ENCODE results near the gene GNS. TPM values are rescaled to one million over a fixed set of nuclear protein-coding genes. Genes with fewer than 3 reads are reported as not detected.
A peak's percentile ranks its signal among the peaks of the same experiment; 100 is the strongest.

Gene GNS
- polyA plus RNA-seq, 4 donors: 8.3 to 584 (median 24.0) TPM

DNA sequence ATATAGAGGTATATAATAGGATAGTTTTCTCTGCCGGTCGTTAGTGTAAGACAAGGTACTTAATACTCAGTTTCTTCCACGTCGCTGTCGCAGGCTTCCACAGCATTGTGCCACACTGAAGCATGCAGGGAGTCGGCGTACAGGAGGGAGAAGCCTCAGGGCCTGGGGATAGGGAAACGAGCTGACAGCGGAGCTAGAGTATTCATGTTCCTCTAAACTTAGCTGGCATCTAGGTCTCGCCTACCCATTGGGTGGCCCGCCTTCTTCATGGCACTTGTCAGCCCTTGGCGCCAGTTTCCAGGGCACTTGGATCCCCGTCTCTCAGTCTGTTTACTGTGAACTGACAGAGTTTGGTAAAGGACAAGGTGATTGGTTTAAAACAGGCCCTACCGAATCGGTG lies 73.6 kb downstream of the GNS start:
- H3K27ac ChIP-seq (ENCODE audit: low read depth in 1 of 3, low read length in 2 of 3): peak overlapping the region in 1 of 3 donors; percentile 48
- no peak for FAIRE-seq

DNA sequence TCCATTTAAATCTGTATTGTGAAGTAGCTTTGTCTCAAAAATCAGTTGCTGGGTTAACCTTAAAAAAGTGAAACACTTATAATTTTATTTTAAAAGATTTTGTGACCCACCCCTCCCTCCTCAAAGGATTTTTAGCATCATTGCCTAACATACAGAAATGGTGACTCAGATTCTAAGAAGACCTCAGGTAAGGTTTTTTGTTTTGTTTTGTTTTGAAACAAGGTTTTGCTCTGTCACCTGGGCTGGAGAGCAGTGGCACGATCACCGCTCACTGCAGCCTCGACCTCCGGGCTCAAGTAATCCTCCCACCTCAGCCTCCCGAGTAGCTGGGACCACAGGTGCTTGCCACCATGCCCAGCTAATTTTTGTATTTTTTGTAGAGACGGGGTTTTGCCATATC lies 74.2 kb downstream of the GNS start:
- DNase-seq: no peak
- H3K27ac ChIP-seq (ENCODE audit: low read depth in 1 of 3, low read length in 2 of 3): peak overlapping the region in 1 of 3 donors; percentile 30
- WGBS, 3 donors: 86 to 99% (median 90%) methylated on average over 6 of the region's 6 CpGs

More for the DNA sequence above, 73.6 kb downstream of the GNS start:
- Histone ChIP-seq H3K27me3 (ENCODE audit: control insufficient read depth in 3 of 3, insufficient read depth in 3 of 3, low read length in 3 of 3) (no peaks in the 10 kb centered on the region), H3K36me3 (ENCODE audit: control insufficient read depth in 3 of 3, insufficient read depth in 2 of 3, low read depth in 1 of 3, low read length in 3 of 3) (peaks cover 0 to 36% (median 8%) of the 10 kb centered on the region in 3 donors), H3K4me3 (ENCODE audit: low read depth in 1 of 3, low read length in 3 of 3) (no peak overlapping the region), H3K4me1 (ENCODE audit: control insufficient read depth in 3 of 3, insufficient read depth in 2 of 3, low read depth in 1 of 3, low read length in 2 of 3) (peaks cover 8 to 22% (median 14%) of the 10 kb centered on the region in 3 donors), H3K9me3 (ENCODE audit: control insufficient read depth in 2 of 2, insufficient read depth in 1 of 2, low read depth in 1 of 2, low read length in 1 of 2) (no peaks in the 10 kb centered on the region)
- no peak for DNase-seq
- WGBS, 3 donors: 95 to 98% (median 96%) methylated on average over 14 to 15 of the region's 15 CpGs

DNA sequence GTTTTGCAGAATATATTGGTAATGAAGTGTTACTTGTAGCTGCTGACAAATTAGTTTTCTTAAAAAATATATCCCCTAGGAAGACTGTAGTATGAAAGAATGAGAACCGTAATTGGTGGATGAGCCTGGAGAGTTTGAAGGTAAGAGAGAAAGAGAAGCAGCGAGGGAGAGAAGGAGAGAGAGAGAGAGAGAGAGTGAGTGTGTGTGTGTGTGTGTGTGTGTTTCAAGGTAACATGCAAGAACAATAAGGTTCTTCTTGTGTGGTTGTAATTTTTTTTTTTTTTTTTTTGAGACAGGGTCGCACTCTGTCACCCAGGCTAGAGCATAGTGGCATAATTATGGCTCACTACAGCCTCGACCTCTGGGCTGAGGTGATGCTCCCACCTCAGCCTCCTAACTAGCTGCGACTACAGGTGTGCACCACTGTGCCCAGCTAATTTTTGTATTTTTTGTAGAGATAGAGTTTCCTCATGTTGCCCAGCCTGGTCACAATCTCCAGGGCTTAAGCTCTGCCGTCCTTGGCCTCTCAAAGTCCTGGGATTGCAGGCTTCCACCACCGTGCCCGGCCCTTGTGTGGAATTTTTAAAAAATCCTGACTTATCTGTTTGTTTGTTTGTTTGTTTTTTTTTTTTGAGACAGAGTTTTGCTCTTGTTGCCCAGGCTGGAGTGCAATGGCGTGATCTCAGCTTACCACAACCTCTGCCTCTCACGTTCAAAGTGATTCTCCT lies 75.2 kb downstream of the GNS start:
- Histone ChIP-seq H3K4me3 (ENCODE audit: low read depth in 1 of 3, low read length in 3 of 3) (no peak overlapping the region), H3K27ac (ENCODE audit: low read depth in 1 of 3, low read length in 2 of 3) (peak overlapping the region in 1 of 3 donors; percentile 50), H3K27me3 (ENCODE audit: control insufficient read depth in 3 of 3, insufficient read depth in 3 of 3, low read length in 3 of 3) (no peaks in the 10 kb centered on the region), H3K36me3 (ENCODE audit: control insufficient read depth in 3 of 3, insufficient read depth in 2 of 3, low read depth in 1 of 3, low read length in 3 of 3) (peaks cover 0 to 32% (median 6%) of the 10 kb centered on the region in 3 donors), H3K9me3 (ENCODE audit: control insufficient read depth in 2 of 2, insufficient read depth in 1 of 2, low read depth in 1 of 2, low read length in 1 of 2) (no peaks in the 10 kb centered on the region), H3K4me1 (ENCODE audit: control insufficient read depth in 3 of 3, insufficient read depth in 2 of 3, low read depth in 1 of 3, low read length in 2 of 3) (peaks cover 8 to 35% (median 19%) of the 10 kb centered on the region in 3 donors)
- DNase-seq (no peak), FAIRE-seq (no peak)
- 84 to 92% (median 91%) methylated on average over 9 to 10 of the region's 10 CpGs for WGBS, 3 donors

More for the DNA sequence above, 74.2 kb downstream of the GNS start:
- no peak for FAIRE-seq
- H3K27me3 ChIP-seq (ENCODE audit: control insufficient read depth in 3 of 3, insufficient read depth in 3 of 3, low read length in 3 of 3): no peaks in the 10 kb centered on the region
- peaks cover 0 to 32% (median 8%) of the 10 kb centered on the region in 3 donors for H3K36me3 ChIP-seq (ENCODE audit: control insufficient read depth in 3 of 3, insufficient read depth in 2 of 3, low read depth in 1 of 3, low read length in 3 of 3)
- no peaks in the 10 kb centered on the region for H3K9me3 ChIP-seq (ENCODE audit: control insufficient read depth in 2 of 2, insufficient read depth in 1 of 2, low read depth in 1 of 2, low read length in 1 of 2)
- H3K4me3 ChIP-seq (ENCODE audit: low read depth in 1 of 3, low read length in 3 of 3): no peak overlapping the region
- peaks cover 8 to 27% (median 19%) of the 10 kb centered on the region in 3 donors for H3K4me1 ChIP-seq (ENCODE audit: control insufficient read depth in 3 of 3, insufficient read depth in 2 of 3, low read depth in 1 of 3, low read length in 2 of 3)

DNA sequence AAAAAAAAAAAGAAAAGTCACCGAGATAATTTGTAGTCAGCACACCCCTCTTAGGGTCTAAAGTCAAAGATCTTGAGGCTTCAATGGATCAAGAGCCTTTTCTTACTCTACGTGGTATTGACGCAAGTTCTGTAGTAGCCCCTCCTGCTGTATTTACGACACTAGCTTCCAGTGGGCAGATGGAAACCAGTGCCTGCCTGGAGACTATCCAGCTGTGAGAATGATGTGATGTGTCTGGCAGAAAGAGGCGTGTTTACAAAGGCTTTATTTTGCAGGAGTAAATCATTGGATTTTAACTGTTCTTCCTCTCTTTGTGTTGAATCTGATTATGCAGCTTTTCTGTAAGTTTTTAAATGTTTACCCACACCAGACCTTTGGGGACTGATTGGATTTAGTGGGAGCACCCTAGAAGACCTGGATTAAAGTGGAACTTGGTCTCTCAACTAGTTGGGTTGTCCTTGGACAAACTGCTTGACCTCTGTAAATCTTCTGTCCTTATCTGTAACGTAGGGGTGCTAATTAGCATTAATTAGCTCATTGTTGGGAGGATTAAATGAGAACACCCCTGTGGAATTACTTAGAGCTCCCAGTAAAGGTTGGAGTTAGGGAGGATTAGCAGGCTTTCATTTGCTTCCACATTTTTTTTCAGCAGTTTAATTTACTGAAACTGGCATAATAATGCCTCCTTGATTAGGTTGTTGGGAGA lies 76.5 kb downstream of the GNS start:
- 51 to 61% (median 59%) methylated on average over 6 of the region's 6 CpGs for WGBS, 3 donors
- no peak for FAIRE-seq
- Histone ChIP-seq H3K4me3 (ENCODE audit: low read depth in 1 of 3, low read length in 3 of 3) (no peak overlapping the region), H3K4me1 (ENCODE audit: control insufficient read depth in 3 of 3, insufficient read depth in 2 of 3, low read depth in 1 of 3, low read length in 2 of 3) (peaks cover 8 to 35% (median 21%) of the 10 kb centered on the region in 3 donors), H3K9me3 (ENCODE audit: control insufficient read depth in 2 of 2, insufficient read depth in 1 of 2, low read depth in 1 of 2, low read length in 1 of 2) (no peaks in the 10 kb centered on the region), H3K27ac (ENCODE audit: low read depth in 1 of 3, low read length in 2 of 3) (peak overlapping the region in 1 of 3 donors; percentile 46), H3K36me3 (ENCODE audit: control insufficient read depth in 3 of 3, insufficient read depth in 2 of 3, low read depth in 1 of 3, low read length in 3 of 3) (peaks cover 0 to 23% (median 6%) of the 10 kb centered on the region in 3 donors), H3K27me3 (ENCODE audit: control insufficient read depth in 3 of 3, insufficient read depth in 3 of 3, low read length in 3 of 3) (no peaks in the 10 kb centered on the region)
- DNase-seq: peak in 1 of 2 donors; percentile 56

DNA sequence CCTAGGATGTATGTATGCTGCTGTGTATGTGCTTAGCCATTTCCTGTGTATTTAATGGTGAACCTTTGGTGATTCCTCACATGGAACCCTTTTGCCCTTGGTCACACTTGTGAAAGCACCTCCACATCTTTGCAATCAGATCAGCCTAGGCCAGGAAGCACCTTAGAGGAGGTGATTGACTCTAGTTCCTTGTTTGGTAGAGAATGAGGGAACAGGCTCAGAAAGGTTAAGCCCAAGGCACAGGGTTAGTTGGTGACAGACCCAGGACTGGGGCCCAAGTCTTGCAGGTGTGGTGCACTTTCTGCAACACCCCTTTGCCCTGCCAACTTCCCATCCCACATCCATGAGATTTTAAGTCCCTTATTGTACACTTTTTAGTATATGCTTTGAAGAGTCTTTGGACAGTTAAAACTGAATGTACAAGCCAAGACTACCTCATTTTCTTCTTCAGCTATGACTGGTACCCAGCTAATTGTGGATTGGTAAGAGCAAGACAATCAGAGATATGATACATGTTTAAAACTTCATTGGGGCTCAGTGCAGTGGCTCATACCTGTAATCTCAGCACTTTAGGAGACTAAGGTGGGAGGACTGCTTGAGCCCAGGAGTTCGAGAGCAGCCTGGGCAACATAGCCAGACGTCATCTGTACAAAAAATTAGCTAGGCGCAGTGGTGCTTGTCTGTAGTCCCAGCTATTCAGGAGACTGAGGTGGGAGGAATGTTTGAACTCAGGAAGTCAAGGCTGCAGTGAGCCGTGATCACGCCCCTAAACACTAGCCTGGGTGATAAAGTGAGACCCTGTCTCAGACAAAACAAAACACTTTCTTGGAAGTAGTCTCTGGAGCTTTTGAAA lies 77.8 kb downstream of the GNS start:
- Histone ChIP-seq H3K4me3 (ENCODE audit: low read depth in 1 of 3, low read length in 3 of 3) (no peak overlapping the region), H3K4me1 (ENCODE audit: control insufficient read depth in 3 of 3, insufficient read depth in 2 of 3, low read depth in 1 of 3, low read length in 2 of 3) (peaks cover 8 to 35% (median 22%) of the 10 kb centered on the region in 3 donors), H3K9me3 (ENCODE audit: control insufficient read depth in 2 of 2, insufficient read depth in 1 of 2, low read depth in 1 of 2, low read length in 1 of 2) (no peaks in the 10 kb centered on the region), H3K36me3 (ENCODE audit: control insufficient read depth in 3 of 3, insufficient read depth in 2 of 3, low read depth in 1 of 3, low read length in 3 of 3) (peaks cover 0 to 15% (median 5%) of the 10 kb centered on the region in 3 donors), H3K27me3 (ENCODE audit: control insufficient read depth in 3 of 3, insufficient read depth in 3 of 3, low read length in 3 of 3) (no peaks in the 10 kb centered on the region), H3K27ac (ENCODE audit: low read depth in 1 of 3, low read length in 2 of 3) (peak overlapping the region in 2 of 3 donors; percentile 14 to 50)
- 80 to 99% (median 87%) methylated on average over 5 of the region's 5 CpGs for WGBS, 3 donors
- no peak for DNase-seq
- no peak for FAIRE-seq

DNA sequence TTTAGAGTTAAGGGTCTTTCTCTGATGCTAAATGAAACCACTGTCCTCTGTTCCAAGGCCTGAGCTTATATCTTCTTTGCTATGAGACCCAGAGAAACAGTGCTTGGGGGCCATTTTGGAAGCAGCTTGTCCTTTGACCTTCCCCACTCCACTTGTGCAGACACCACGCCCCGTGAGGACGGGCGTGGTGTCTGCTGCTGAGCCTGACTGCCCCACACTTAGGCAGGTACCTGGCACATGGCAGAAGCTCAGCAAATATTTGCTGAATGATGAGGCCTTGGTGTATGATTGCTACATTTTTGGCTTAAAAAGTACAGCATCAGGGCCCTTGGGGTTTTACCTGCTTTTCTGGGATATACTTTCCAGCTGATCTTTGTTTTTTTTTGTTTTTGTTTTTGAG lies 79.0 kb downstream of the GNS start:
- H3K27me3 ChIP-seq (ENCODE audit: control insufficient read depth in 3 of 3, insufficient read depth in 3 of 3, low read length in 3 of 3): no peaks in the 10 kb centered on the region
- H3K9me3 ChIP-seq (ENCODE audit: control insufficient read depth in 2 of 2, insufficient read depth in 1 of 2, low read depth in 1 of 2, low read length in 1 of 2): no peaks in the 10 kb centered on the region
- 8 to 42% (median 29%) methylated on average over 4 of the region's 4 CpGs for WGBS, 3 donors
- peaks cover 0 to 6% (median 0%) of the 10 kb centered on the region in 3 donors for H3K36me3 ChIP-seq (ENCODE audit: control insufficient read depth in 3 of 3, insufficient read depth in 2 of 3, low read depth in 1 of 3, low read length in 3 of 3)
- FAIRE-seq (no peak), DNase-seq (peak in 1 of 2 donors; percentile 73)
- peaks cover 12 to 41% (median 26%) of the 10 kb centered on the region in 3 donors for H3K4me1 ChIP-seq (ENCODE audit: control insufficient read depth in 3 of 3, insufficient read depth in 2 of 3, low read depth in 1 of 3, low read length in 2 of 3)
- H3K4me3 ChIP-seq (ENCODE audit: low read depth in 1 of 3, low read length in 3 of 3): no peak overlapping the region
- peak overlapping the region; percentile 4 to 79 (median 73) for H3K27ac ChIP-seq (ENCODE audit: low read depth in 1 of 3, low read length in 2 of 3)

DNA sequence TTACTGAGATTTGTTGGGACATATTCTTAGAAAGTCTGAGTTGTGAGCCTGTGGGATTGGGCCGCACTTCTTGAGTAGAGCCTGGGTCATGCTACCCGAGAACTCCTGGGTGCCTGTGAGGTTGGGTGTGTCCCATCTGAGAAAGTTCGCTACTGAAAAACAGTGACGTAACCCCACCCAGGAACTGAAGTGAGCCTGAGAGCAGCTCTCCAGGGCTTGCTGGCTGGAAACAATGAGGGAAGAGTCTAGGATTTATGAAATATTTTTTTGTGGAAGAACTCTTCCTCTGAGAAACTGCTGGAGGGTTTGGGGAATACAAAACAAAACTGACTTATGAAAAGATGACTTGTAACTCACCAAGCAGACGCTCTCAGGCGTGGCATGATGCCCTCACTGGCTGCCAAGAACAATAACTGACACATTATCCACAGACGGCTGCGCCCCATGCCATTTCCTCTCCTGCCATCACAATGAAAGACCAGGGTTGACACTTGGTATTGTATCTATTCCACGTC lies 79.7 kb downstream of the GNS start:
- WGBS, 3 donors: 11 to 29% (median 15%) methylated on average over 9 of the region's 9 CpGs
- Histone ChIP-seq H3K36me3 (ENCODE audit: control insufficient read depth in 3 of 3, insufficient read depth in 2 of 3, low read depth in 1 of 3, low read length in 3 of 3) (peaks cover 0 to 3% (median 0%) of the 10 kb centered on the region in 3 donors), H3K27ac (ENCODE audit: low read depth in 1 of 3, low read length in 2 of 3) (peak overlapping the region; percentile 4 to 79 (median 73)), H3K4me1 (ENCODE audit: control insufficient read depth in 3 of 3, insufficient read depth in 2 of 3, low read depth in 1 of 3, low read length in 2 of 3) (peaks cover 12 to 44% (median 30%) of the 10 kb centered on the region in 3 donors), H3K4me3 (ENCODE audit: low read depth in 1 of 3, low read length in 3 of 3) (no peak overlapping the region), H3K27me3 (ENCODE audit: control insufficient read depth in 3 of 3, insufficient read depth in 3 of 3, low read length in 3 of 3) (no peaks in the 10 kb centered on the region), H3K9me3 (ENCODE audit: control insufficient read depth in 2 of 2, insufficient read depth in 1 of 2, low read depth in 1 of 2, low read length in 1 of 2) (no peaks in the 10 kb centered on the region)
- no peak for FAIRE-seq
- peak; percentile 45 to 84 for DNase-seq

Measured in small intestine (tissue), 7 donors.